Epithelial cell of alveolus of lung (primary cell): ENCODE results near the gene NLRP9. TPM values are rescaled to one million over a fixed set of nuclear protein-coding genes. Genes with fewer than 3 reads are reported as not detected.

Experiments used
- total RNA-seq: library from RNA; depleted of rRNA; stranded (reverse); fragments of >200 nt; gene quantifications from 2 replicates; pipeline ENCODE4 v1.2.1, GENCODE V29; 2015

The NLRP9 gene
- not detected in 2 replicates for total RNA-seq

GRCh38 chr19:55738302-55738701 is at the start of gene NLRP9:
Gene NLRP9, minus strand, starts transcription at chr19:55738402. Its CDS starts 28 bp downstream, at chr19:55738374.

DNA sequence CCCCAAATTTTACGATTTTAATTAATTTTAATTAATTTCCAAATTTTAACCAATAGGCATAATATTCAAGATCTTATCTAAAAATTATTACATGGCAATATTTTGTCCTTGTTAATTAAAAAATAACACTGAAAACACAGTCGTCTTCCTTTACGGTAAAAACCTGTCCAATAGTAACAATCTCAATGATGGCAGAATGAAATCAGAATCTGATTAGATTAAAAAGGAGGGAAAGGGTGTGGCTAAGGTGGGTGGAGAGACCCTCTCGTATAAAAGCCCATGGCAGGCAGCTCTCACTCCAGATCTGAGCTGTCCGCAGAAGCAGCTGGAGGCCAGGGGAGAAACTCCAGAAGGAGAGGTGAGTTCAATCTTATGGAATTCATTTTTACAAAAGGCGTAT is 30.6 kb upstream of the NLRP9 start, which contains the start of gene RFPL4AL1:
TSS of gene RFPL4AL1 (plus strand) at position 301 of the 400 bp plus-strand sequence. CDS start 2,687 bp downstream, outside the sequence.

GRCh38 chr19:55758797-55759196 is 20.6 kb upstream of the NLRP9 start, which contains the start of gene RFPL4A:
Gene RFPL4A, plus strand, starts transcription at chr19:55759097. Its CDS starts 2,704 bp downstream, at chr19:55761801.

DNA sequence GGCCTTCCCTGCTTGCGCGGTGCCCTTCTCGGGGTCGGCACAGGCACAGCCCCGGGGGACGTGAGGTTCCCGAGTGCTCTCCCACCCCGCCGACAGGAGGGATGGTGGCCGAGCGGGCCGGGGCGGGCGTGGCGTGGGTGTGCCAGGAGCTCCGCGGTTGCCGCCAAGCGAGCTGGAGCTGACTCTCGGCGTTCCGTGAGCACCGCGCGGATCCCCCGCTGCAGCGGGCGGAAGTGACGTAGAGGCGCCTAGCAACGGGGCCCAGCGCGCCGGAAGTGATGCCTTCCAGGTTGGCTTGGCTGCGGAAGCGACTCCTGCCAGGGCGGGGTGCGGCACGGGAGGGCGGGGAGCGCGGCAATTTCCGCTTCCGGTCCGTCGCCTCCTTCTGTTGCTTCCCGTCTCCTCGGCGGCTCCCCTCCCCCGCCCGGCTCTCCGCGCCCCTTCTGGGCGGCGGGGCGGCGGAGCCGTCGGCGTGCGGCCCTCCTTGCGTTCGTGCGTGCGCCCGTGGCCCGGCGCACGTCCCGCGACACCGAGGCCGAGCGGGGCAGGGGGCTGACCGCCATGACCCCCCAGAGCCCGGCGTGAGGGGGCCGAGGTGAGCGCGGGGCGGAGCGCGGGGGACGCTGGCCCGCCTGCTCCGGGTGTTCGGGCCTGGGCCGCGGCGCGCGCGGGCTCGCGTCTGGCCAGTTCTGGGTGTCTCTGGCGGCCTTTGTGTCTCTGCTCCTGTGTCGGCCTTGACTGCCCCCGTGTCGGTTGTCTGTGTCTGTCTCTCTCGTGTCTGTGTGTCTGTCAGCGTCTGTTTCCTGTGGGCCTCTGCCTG is 63.2 kb downstream of the NLRP9 start, which contains the start of gene EPN1:
TSS of gene EPN1 (plus strand) at position 386 of the 820 bp plus-strand sequence. CDS start 3,402 bp downstream, outside the sequence.

Other genes with a start within 250 kb of the NLRP9 start
- 6.9 and 19.6 TPM in 2 replicates for gene SSC5D, start 250.0 kb downstream of the NLRP9 start, total RNA-seq
- gene SBK2, start 201.3 kb downstream of the NLRP9 start, total RNA-seq, result 1.8 TPM in 1 of 2 replicates, not detected in the other
- 0.13 and 0.40 TPM in 2 replicates for gene SBK3, start 192.9 kb downstream of the NLRP9 start, total RNA-seq
- gene ZNF579, start 157.6 kb downstream of the NLRP9 start, total RNA-seq, result 7.2 and 13.8 TPM in 2 replicates
- 3.5 and 8.9 TPM in 2 replicates for gene FIZ1, start 138.9 kb downstream of the NLRP9 start, total RNA-seq
- gene ZNF524, start 138.1 kb downstream of the NLRP9 start, total RNA-seq, result 17.5 and 19.0 TPM in 2 replicates
- gene ZNF865, start 132.8 kb downstream of the NLRP9 start, total RNA-seq, result 3.7 and 6.8 TPM in 2 replicates
- gene ZNF784, start 113.8 kb downstream of the NLRP9 start, total RNA-seq, result 3.9 and 5.3 TPM in 2 replicates
- gene ZNF580, start 97.4 kb downstream of the NLRP9 start, total RNA-seq, result 18.1 and 30.6 TPM in 2 replicates
- gene ZNF581, start 94.8 kb downstream of the NLRP9 start, total RNA-seq, result 33.0 and 58.8 TPM in 2 replicates
- gene CCDC106, start 90.2 kb downstream of the NLRP9 start, total RNA-seq, result 18.0 and 25.4 TPM in 2 replicates
- gene U2AF2, start 83.4 kb downstream of the NLRP9 start, total RNA-seq, result 101 and 133 TPM in 2 replicates
- gene EPN1, start 63.2 kb downstream of the NLRP9 start, total RNA-seq, result 126 and 179 TPM in 2 replicates
- not detected in 2 replicates for gene RFPL4A, start 20.7 kb upstream of the NLRP9 start, total RNA-seq
- gene RFPL4AL1, start 30.7 kb upstream of the NLRP9 start, total RNA-seq, result not detected in 2 replicates
- gene NLRP11, start 93.6 kb upstream of the NLRP9 start, total RNA-seq, result not detected in 2 replicates
- gene NLRP4, start 98.1 kb upstream of the NLRP9 start, total RNA-seq, result not detected in 2 replicates
- not detected in 2 replicates for gene NLRP13, start 193.9 kb upstream of the NLRP9 start, total RNA-seq
- gene NLRP8, start 209.4 kb upstream of the NLRP9 start, total RNA-seq, result not detected in 2 replicates
- not detected in 2 replicates for gene NLRP5, start 248.4 kb upstream of the NLRP9 start, total RNA-seq